ENCODE measurements around the gene PSMA7.

GRCh38 chr20:62159839-62160238, 16.6 kb upstream of the PSMA7 start:
- TF ChIP-seq CTCF (IDR thresholded peaks at IDR 0.05), result no peak
- no peak for TF ChIP-seq EZH2 (IDR thresholded peaks at IDR 0.05; ENCODE audit: borderline replicate concordance, insufficient read depth, low read depth, low read length, poor library complexity, severe bottlenecking)
